ENCODE results near the gene CDA. TPM values are rescaled to one million over a fixed set of nuclear protein-coding genes. Genes with fewer than 3 reads are reported as not detected.

Gene CDA
- total and polyA plus RNA-seq, 2 donors (not counting 3 experiments of a cell fraction or from before 2014, with no cell fraction given): 0.35 to 1.9 TPM

DNA sequence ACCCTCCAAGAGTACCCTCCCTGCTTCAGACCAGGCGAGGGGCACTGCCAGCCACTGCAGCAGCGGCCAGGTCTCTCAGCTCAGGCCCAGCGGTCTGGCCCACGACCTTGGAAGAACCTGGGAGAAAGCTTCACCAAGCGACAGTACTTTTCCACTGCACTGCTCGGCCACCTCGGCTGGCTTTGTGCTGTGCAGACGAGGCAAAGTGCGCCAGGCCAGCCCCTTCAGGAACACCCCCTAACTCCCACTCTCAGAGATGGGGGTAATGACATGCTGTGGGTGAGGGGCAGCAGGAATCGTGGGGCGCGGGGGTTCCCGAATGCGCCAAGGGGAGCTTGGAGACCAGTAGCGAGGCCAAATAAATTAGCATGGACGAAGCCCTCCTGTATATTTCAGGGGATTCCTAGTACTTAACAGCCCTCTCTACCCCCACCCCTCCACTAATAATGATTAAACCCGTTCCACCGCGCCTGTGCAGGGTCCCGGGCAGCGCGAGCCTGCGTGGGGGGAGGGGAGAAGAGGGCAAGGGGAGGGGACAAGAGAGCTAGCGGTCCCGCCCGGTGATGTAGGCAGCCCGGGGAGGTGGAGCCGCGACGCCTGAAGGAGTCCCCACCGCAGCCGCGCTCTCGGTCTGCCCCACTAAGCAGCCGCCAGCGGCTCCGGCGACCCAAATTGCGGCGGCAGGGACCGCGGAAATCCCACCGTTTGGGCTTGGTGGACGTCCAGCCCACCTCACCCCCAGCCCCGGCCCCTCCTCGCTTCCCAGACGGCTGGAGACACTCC, 36.8 kb upstream of the CDA start, which contains the start of gene FAM43B:
Gene FAM43B (plus strand): TSS at position 629 of the 783 bp plus-strand sequence. CDS start 401 bp downstream, outside the sequence.
- no peaks in the 10 kb centered on the region for H4K20me1 ChIP-seq (replicated peaks; ENCODE audit: control insufficient read depth, extremely low read depth, insufficient read depth, low read length)
- ChIA-PET CTCF (interaction anchor here (0.8 to 2.5 kb wide), 4 partner anchors 12 to 81 kb away, joined by 3 to 9 read pairs (median 3); partner anchors contain the start of gene PINK1), POLR2A (no interaction called here)
- H3K9ac ChIP-seq (replicated peaks; ENCODE audit: extremely low read depth, insufficient read depth, low read length): no peak within 1 kb of the TSS
- no peak for TF ChIP-seq JUN (IDR thresholded peaks at IDR 0.05; ENCODE audit: borderline replicate concordance, insufficient read depth, insufficient read length, low read depth)
- no peak for TF ChIP-seq POLR2AphosphoS5 (IDR thresholded peaks at IDR 0.05; ENCODE audit: insufficient read depth, low read depth, low read length)
- no peak for TF ChIP-seq FOS (IDR thresholded peaks at IDR 0.05; ENCODE audit: borderline replicate concordance, insufficient read depth, low read length)
- TF ChIP-seq, protein P1, sequence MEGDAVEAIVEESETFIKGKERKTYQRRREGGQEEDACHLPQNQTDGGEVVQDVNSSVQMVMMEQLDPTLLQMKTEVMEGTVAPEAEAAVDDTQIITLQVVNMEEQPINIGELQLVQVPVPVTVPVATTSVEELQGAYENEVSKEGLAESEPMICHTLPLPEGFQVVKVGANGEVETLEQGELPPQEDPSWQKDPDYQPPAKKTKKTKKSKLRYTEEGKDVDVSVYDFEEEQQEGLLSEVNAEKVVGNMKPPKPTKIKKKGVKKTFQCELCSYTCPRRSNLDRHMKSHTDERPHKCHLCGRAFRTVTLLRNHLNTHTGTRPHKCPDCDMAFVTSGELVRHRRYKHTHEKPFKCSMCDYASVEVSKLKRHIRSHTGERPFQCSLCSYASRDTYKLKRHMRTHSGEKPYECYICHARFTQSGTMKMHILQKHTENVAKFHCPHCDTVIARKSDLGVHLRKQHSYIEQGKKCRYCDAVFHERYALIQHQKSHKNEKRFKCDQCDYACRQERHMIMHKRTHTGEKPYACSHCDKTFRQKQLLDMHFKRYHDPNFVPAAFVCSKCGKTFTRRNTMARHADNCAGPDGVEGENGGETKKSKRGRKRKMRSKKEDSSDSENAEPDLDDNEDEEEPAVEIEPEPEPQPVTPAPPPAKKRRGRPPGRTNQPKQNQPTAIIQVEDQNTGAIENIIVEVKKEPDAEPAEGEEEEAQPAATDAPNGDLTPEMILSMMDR (IDR thresholded peaks at IDR 0.05; ENCODE audit: extremely low read depth in 1 of 2, insufficient read depth in 1 of 2, low read depth in 1 of 2, low read length in 2 of 2): no peak
- TF ChIP-seq MYC (IDR thresholded peaks at IDR 0.05; ENCODE audit: low read depth, low read length): no peak
- TF ChIP-seq EZH2 (IDR thresholded peaks at IDR 0.05; ENCODE audit: borderline replicate concordance, low read depth, low read length, severe bottlenecking): no peak
- TF ChIP-seq, protein P2, sequence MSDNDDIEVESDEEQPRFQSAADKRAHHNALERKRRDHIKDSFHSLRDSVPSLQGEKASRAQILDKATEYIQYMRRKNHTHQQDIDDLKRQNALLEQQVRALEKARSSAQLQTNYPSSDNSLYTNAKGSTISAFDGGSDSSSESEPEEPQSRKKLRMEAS (IDR thresholded peaks at IDR 0.05; ENCODE audit: insufficient read depth, insufficient read length): no peak
- FAIRE-seq (no peak), DNase-seq (ENCODE audit: low read depth, low spot score) (peak; percentile 16)
- peak within 1 kb of the TSS in 1 of 3 experiments; percentile 9 for H3K4me3 ChIP-seq (replicated peaks in 1 of 3; ENCODE audit: insufficient read depth in 1 of 3, low read depth in 1 of 3, low read length in 3 of 3)
- H3K9me3 ChIP-seq (replicated peaks; ENCODE audit: control insufficient read depth, insufficient read depth, low read length): no peaks in the 10 kb centered on the region
- H3K79me2 ChIP-seq (ENCODE audit: control insufficient read depth, insufficient read depth, low read length): no peaks in the 10 kb centered on the region
- no peaks in the 10 kb centered on the region for H3K9me1 ChIP-seq (replicated peaks; ENCODE audit: control insufficient read depth, extremely low read depth, insufficient read depth, low read length)
- intact Hi-C loops (cut with micrococcal nuclease): no loop called here
- dilution Hi-C loops (cut with MboI; ENCODE audit: extremely low pct_ligation_motif_present, low sequenced_read_pairs): no loop called here
- H3K27ac ChIP-seq (ENCODE audit: insufficient read depth, low read depth, low read length): no peak within 1 kb of the TSS
- no TSS peak for BruUV-seq (replicated peaks)
- no peaks in the 10 kb centered on the region for H3K4me1 ChIP-seq (ENCODE audit: control insufficient read depth, extremely low read depth, insufficient read depth, low read length)
- H3K27me3 ChIP-seq (ENCODE audit: control insufficient read depth in 2 of 2, insufficient read depth in 2 of 2, low read length in 2 of 2): peaks cover 46 to 55% of the 10 kb centered on the region in 2 experiments
- H3K4me2 ChIP-seq (ENCODE audit: insufficient read depth, low read length): no peak within 1 kb of the TSS
- no peak within 1 kb of the TSS for H2AFZ ChIP-seq (ENCODE audit: low read depth, low read length)
- H3K36me3 ChIP-seq (ENCODE audit: control insufficient read depth in 2 of 2, extremely low read depth in 1 of 2, insufficient read depth in 2 of 2, low read length in 2 of 2): no peaks in the 10 kb centered on the region
